ENCODE results near the gene CBR3.

DNA sequence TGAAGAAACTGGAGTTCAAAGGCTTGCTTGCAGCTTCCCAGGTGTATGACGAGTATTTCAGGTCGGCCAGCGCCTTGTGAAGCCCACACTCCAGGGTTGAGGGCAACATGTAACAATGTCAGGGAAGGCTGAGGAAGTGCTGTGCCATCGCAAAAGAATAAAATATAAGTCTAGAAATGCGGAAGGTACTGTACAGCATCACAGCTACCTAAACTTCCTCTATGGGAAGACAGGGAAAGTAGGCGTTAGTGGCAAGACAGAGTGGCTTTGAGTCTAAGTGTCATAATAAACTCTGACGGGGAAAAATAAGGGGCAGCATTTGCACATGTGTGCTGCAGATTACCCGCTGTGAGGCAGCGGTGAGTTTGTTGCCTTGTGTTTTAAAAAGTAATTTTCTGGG, 50.6 kb downstream of the CBR3 start:
- TF ChIP-seq CTCF (IDR thresholded peaks at IDR 0.05): no peak
- TF ChIP-seq REST (IDR thresholded peaks at IDR 0.05; ENCODE audit: insufficient read depth in 1 of 2, low read depth in 2 of 2, low read length in 1 of 2): no peak
